T-cell (primary cell): ENCODE data around the gene DAP. TPM values are rescaled to one million over a fixed set of nuclear protein-coding genes. Genes with fewer than 3 reads are reported as not detected.
"Not testable (repeated sequence)": the region's sequence is repeated elsewhere in the genome, so short reads cannot be mapped to it uniquely, and the experiment has no call there.

Experiments used
- ATAC-seq, 4 experiments: fragments of 200-7000 bp in 3 of 4; fragments of 150-1000 bp in 1 of 4; cut with Tn5 transposase; replicated peaks in 1 of 4; 1 replicate in 3 of 4; 2 replicates in 1 of 4; pipeline ENCODE4 v1.10.0; 2021; ENCODE audit warnings: moderate library complexity in 3 of 4, mild to moderate bottlenecking in 2 of 4, moderate number of reproducible peaks in 1 of 4
- CTCF ChIA-PET, 2 donors: fragments of 300-600 bp; sonication (Branson Sonifier 250); formaldehyde crosslinking; loops; one replicate each; lab custom pipeline; 2022; ENCODE audit warnings: antibody characterized with exemption in 2 of 2; lab: Charles Lee
- POLR2A ChIA-PET, 2 donors: fragments of 300-600 bp; sonication (Branson Sonifier 250); formaldehyde crosslinking; loops; one replicate each; lab custom pipeline; 2022; ENCODE audit warnings: antibody characterized with exemption in 2 of 2; lab: Charles Lee
- DNase-seq, 35 experiments: peaks; one replicate each; pipeline versions ENCODE4 v3.0.0 to v3.0.0-alpha.2; 2013 to 2023
- H3K27ac ChIP-seq: one replicate; pipeline ENCODE4 v1.5.1; 2013; ENCODE audit warnings: low read length
- H3K27me3 ChIP-seq, 2 experiments: replicated peaks in 1 of 2; 1 replicate in 1 of 2; 2 replicates in 1 of 2; pipeline versions ENCODE4 v1.6.1 to v1.7.0; 2013; ENCODE audit warnings: low read length in 1 of 2, mixed read lengths in 1 of 2; ENCODE audit not compliant: control insufficient read depth in 2 of 2, insufficient read depth in 2 of 2; ENCODE audit errors: extremely low read depth in 1 of 2
- H3K36me3 ChIP-seq, 2 donors: 1 replicate in 1 of 2; 2 replicates in 1 of 2; pipeline versions ENCODE4 v1.6.1 to v1.7.0; 2013; ENCODE audit warnings: low read length in 1 of 2; ENCODE audit not compliant: control insufficient read depth in 2 of 2, insufficient read depth in 1 of 2; ENCODE audit errors: extremely low read depth in 1 of 2
- H3K4me1 ChIP-seq, 2 experiments: 1 replicate in 1 of 2; 2 replicates in 1 of 2; pipeline versions ENCODE4 v1.6.1 to v1.7.0; 2013; ENCODE audit warnings: low read length in 2 of 2, mixed read lengths in 1 of 2; ENCODE audit not compliant: insufficient read depth in 2 of 2, control insufficient read depth in 1 of 2; ENCODE audit errors: extremely low read depth in 1 of 2
- H3K4me3 ChIP-seq, 2 donors: 1 replicate in 1 of 2; 2 replicates in 1 of 2; pipeline versions ENCODE4 v1.5.1 to v1.7.0; 2013; ENCODE audit warnings: mild to moderate bottlenecking in 2 of 2, low read length in 1 of 2, moderate library complexity in 1 of 2; ENCODE audit not compliant: control insufficient read depth in 1 of 2; ENCODE audit errors: extremely low read depth in 1 of 2
- H3K9me3 ChIP-seq: 2 replicates; pipeline ENCODE4 v1.7.0; 2013
- H3K27ac Mint-ChIP-seq, 2 donors: one replicate each; pipeline ENCODE4 v1.8.0; 2020 to 2021; ENCODE audit warnings: mild to moderate bottlenecking in 2 of 2, mixed read lengths in 2 of 2
- H3K27me3 Mint-ChIP-seq, 2 donors: one replicate each; pipeline ENCODE4 v1.8.0; 2021 to 2022; ENCODE audit warnings: mixed read lengths in 2 of 2
- H3K36me3 Mint-ChIP-seq: one replicate; pipeline ENCODE4 v1.8.0; 2021; ENCODE audit warnings: mixed read lengths
- H3K4me1 Mint-ChIP-seq, 3 donors: one replicate each; pipeline ENCODE4 v1.8.0; 2020 to 2022; ENCODE audit warnings: mixed read lengths in 3 of 3, mild to moderate bottlenecking in 1 of 3
- H3K4me3 Mint-ChIP-seq, 3 donors: one replicate each; pipeline ENCODE4 v1.8.0; 2020 to 2022; ENCODE audit warnings: mild to moderate bottlenecking in 3 of 3, mixed read lengths in 3 of 3, moderate library complexity in 3 of 3
- H3K9me3 Mint-ChIP-seq, 3 donors: one replicate each; pipeline ENCODE4 v1.8.0; 2020 to 2022; ENCODE audit warnings: mixed read lengths in 3 of 3
- WGBS: methylation state at CpG from one replicate; pipeline ENCODE4 v1.1.5; 2013; ENCODE audit warnings: missing lambda C conversion rate; ENCODE audit not compliant: insufficient coverage; 5-methylcytosine and 5-hydroxymethylcytosine counted together
- total RNA-seq, 35 experiments: library from RNA in 6 of 35; stranded (reverse) in 6 of 35; fragments of 120-200 nt in 1 of 35; gene quantifications; one replicate each; pipeline versions ENCODE4 v1.2.1 to v1.2.4 and lab custom pipeline; 2013 to 2026

Gene DAP
- total RNA-seq, 5 donors from 2014 or later (not counting 1 experiment from before 2014, with no cell fraction given) = 34.1 to 43.7 (median 36.3) TPM

DNA sequence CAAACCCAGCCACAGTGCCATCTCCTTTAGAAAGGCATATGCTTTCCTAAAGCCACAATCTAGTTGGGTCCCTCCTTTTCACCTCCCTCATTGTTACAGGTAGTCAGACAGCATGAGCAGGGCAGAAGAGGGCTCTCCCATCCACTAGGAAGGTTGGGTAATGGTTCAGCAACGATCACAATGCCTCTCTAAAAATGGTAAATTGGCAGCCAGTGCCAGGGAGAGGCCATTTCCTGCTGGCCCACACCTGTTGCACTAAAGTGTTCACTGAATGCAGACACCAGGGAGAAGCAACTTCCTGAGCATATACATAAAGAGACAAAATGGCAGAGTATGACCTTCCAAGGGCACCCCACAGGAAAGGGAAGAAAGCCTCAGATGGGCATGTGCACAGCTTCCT is 31.3 kb upstream of the DAP start:
- CTCF ChIA-PET = no interaction called here
- Histone ChIP-seq H3K36me3 (no peaks in the 10 kb centered on the region), H3K9me3 (no peaks in the 10 kb centered on the region), H3K27me3 (peaks cover 0 to 8% of the 10 kb centered on the region in 2 experiments), H3K4me3 (no peak overlapping the region), H3K4me1 (no peaks in the 10 kb centered on the region), H3K27ac (no peak overlapping the region)
- DNase-seq (no peak), ATAC-seq (no peak)
- Mint-ChIP-seq H3K9me3 (no peaks in the 10 kb centered on the region), H3K36me3 (no peaks in the 10 kb centered on the region), H3K4me1 (no peaks in the 10 kb centered on the region), H3K27ac (no peak overlapping the region), H3K4me3 (no peak overlapping the region), H3K27me3 (peaks cover 8 to 10% of the 10 kb centered on the region in 2 donors)
- POLR2A ChIA-PET = no interaction called here
- no CpG with 5 or more reads among the region's 1 CpG for WGBS

DNA sequence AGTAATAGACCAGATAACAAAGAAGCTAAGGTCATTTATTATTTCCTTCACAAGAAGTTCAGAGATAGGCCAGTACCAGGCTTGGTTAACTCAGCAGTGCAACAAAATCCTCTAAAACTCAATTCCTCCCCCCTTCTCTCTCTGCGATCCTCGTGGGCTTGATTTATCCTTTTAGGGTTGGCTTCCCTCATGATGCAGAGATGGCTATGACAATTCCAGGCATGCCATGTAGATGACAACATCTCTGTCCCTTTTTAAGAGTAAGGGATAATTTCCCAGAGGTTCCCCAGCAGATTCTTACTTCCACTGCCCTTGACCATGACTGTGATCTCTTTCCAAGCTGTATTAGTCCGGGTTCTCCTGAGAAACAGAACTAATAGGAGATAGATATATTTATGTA is 28.7 kb upstream of the DAP start:
- POLR2A ChIA-PET = no interaction called here
- H3K4me1 ChIP-seq = peaks cover 0 to 5% of the 10 kb centered on the region in 2 experiments
- peaks cover 6 to 8% (median 8%) of the 10 kb centered on the region in 3 donors for H3K4me1 Mint-ChIP-seq
- CTCF ChIA-PET = no interaction called here
- peaks cover 0 to 7% of the 10 kb centered on the region in 2 experiments for H3K27me3 ChIP-seq
- ATAC-seq (no peak), DNase-seq (no peak)
- no peaks in the 10 kb centered on the region for H3K36me3 Mint-ChIP-seq
- no peaks in the 10 kb centered on the region for H3K36me3 ChIP-seq
- WGBS = no CpG with 5 or more reads among the region's 3 CpGs
- H3K4me3 ChIP-seq = no peak overlapping the region
- peaks cover 0 to 3% of the 10 kb centered on the region in 2 donors for H3K27me3 Mint-ChIP-seq
- H3K27ac ChIP-seq = no peak overlapping the region
- no peak overlapping the region for H3K4me3 Mint-ChIP-seq
- no peaks in the 10 kb centered on the region for H3K9me3 ChIP-seq
- no peak overlapping the region for H3K27ac Mint-ChIP-seq
- H3K9me3 Mint-ChIP-seq = no peaks in the 10 kb centered on the region

DNA sequence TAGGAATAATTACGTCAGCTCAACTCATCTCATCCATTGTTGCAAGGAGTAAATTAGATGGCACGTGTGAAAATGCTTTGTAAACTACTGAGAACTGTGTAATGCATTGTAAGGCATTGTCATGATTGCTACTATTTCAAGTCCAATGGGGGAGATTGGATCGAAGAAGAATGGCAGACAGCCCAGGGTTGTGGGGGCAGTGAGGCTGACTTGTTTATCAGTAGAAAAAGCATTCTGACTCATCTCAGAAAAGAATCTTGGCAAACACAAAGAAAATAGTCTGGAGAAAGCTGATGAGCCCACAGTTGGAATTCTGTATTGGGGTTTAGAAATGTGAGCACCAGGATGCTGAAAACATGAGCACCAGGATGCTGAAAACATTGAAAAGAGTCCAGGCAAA is 28.0 kb upstream of the DAP start:
- H3K27ac Mint-ChIP-seq = no peak overlapping the region
- Histone ChIP-seq H3K36me3 (no peaks in the 10 kb centered on the region), H3K27me3 (peaks cover 0 to 3% of the 10 kb centered on the region in 2 experiments), H3K27ac (no peak overlapping the region), H3K4me3 (no peak overlapping the region), H3K9me3 (no peaks in the 10 kb centered on the region), H3K4me1 (peaks cover 0 to 5% of the 10 kb centered on the region in 2 experiments)
- no peaks in the 10 kb centered on the region for H3K27me3 Mint-ChIP-seq
- peaks cover 6 to 8% (median 8%) of the 10 kb centered on the region in 3 donors for H3K4me1 Mint-ChIP-seq
- ChIA-PET CTCF (no interaction called here), POLR2A (no interaction called here)
- no CpG with 5 or more reads among the region's 3 CpGs for WGBS
- ATAC-seq = no peak
- H3K9me3 Mint-ChIP-seq = no peaks in the 10 kb centered on the region
- H3K4me3 Mint-ChIP-seq = no peak overlapping the region
- DNase-seq = no peak
- no peaks in the 10 kb centered on the region for H3K36me3 Mint-ChIP-seq

DNA sequence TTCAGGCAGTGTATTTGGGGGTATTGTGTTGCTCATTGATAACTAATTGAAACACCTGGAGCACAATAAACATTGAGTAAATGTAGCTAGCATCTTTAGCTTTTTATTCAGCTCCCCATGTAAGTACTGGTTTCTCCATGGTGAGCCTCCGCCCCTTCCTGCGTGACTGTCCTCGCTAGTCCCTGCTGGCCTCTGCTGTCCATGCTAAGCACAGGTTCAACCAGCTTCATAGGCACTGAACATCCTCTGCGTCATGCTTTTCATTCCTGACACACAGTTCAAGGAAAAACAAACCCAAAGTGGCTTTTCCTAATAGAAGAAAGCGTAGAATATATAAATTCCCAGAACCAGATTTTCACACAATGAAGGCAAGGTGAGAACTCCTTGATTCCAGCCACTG is 27.3 kb upstream of the DAP start:
- H3K27me3 Mint-ChIP-seq = no peaks in the 10 kb centered on the region
- CTCF ChIA-PET = no interaction called here
- Histone ChIP-seq H3K4me1 (peaks cover 0 to 5% of the 10 kb centered on the region in 2 experiments), H3K36me3 (no peaks in the 10 kb centered on the region), H3K27ac (no peak overlapping the region), H3K4me3 (no peak overlapping the region), H3K27me3 (peaks cover 0 to 3% of the 10 kb centered on the region in 2 experiments), H3K9me3 (no peaks in the 10 kb centered on the region)
- DNase-seq (no peak), ATAC-seq (no peak)
- H3K4me1 Mint-ChIP-seq = peaks cover 6 to 8% (median 8%) of the 10 kb centered on the region in 3 donors
- WGBS = 92% methylated on average over 5 of the region's 5 CpGs
- H3K27ac Mint-ChIP-seq = no peak overlapping the region
- no peaks in the 10 kb centered on the region for H3K36me3 Mint-ChIP-seq
- H3K4me3 Mint-ChIP-seq = no peak overlapping the region
- POLR2A ChIA-PET = no interaction called here
- H3K9me3 Mint-ChIP-seq = no peaks in the 10 kb centered on the region

DNA sequence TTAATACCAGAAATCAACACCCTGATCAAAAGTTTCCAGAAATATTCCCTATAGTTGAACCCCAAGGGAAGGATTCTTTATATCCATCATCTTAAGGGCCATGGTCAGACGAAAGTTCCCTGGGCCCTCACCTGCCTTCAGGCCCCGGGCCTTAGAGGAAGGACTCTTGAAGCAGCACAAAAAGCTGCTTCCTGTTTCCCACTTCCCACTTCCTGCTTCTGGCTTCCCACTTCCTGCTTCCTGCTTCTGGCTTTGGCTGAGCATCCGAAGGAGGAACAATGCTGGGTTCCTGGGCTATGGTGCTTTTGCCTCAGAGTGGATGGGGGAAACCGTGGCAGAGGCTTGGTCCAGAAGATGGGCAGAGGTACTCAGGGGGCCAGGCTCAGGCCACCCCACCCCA is 25.8 kb upstream of the DAP start:
- no peaks in the 10 kb centered on the region for H3K36me3 Mint-ChIP-seq
- DNase-seq (no peak), ATAC-seq (no peak)
- ChIA-PET CTCF (no interaction called here), POLR2A (no interaction called here)
- peaks cover 0 to under 1% of the 10 kb centered on the region in 2 donors for H3K27me3 Mint-ChIP-seq
- H3K4me3 ChIP-seq = no peak overlapping the region
- no peak overlapping the region for H3K4me3 Mint-ChIP-seq
- H3K9me3 ChIP-seq = no peaks in the 10 kb centered on the region
- H3K4me1 ChIP-seq = peaks cover 0 to 5% of the 10 kb centered on the region in 2 experiments
- no peaks in the 10 kb centered on the region for H3K36me3 ChIP-seq
- no peak overlapping the region for H3K27ac Mint-ChIP-seq
- H3K4me1 Mint-ChIP-seq = peaks cover 6 to 8% (median 8%) of the 10 kb centered on the region in 3 donors
- peaks cover 0 to 3% of the 10 kb centered on the region in 2 experiments for H3K27me3 ChIP-seq
- no peaks in the 10 kb centered on the region for H3K9me3 Mint-ChIP-seq
- no peak overlapping the region for H3K27ac ChIP-seq
- 63% methylated on average over 3 of the region's 4 CpGs for WGBS

DNA sequence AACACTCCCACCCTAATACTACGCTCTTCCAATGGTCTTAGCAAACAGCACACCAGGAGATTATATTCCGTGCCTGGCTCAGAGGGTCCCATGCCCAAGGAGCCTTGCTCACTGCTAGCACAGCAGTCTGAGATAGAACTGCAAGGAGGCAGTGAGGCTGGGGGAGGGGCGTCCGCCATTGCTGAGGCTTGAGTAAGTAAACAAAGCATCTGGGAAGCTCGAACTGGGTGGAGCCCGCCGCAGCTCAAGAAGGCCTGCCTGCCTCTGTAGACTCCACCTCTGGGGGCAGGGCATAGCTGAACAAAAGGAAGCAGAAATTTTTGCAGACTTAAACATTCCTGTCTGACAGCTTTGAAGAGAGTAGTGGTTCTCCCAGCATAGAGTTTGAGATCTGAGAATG is 19.2 kb upstream of the DAP start:
- H3K9me3 Mint-ChIP-seq, H3K4me3 ChIP-seq, POLR2A ChIA-PET, H3K4me1 ChIP-seq, H3K27ac ChIP-seq, H3K36me3 Mint-ChIP-seq, DNase-seq, H3K27ac Mint-ChIP-seq, H3K36me3 ChIP-seq, H3K27me3 ChIP-seq, CTCF ChIA-PET, H3K4me3 Mint-ChIP-seq, H3K4me1 Mint-ChIP-seq, ATAC-seq, H3K9me3 ChIP-seq: not testable (repeated sequence)
- peaks cover 6 to 13% of the 10 kb centered on the region in 2 donors for H3K27me3 Mint-ChIP-seq
- WGBS = 90% methylated on average over 7 of the region's 7 CpGs

DNA sequence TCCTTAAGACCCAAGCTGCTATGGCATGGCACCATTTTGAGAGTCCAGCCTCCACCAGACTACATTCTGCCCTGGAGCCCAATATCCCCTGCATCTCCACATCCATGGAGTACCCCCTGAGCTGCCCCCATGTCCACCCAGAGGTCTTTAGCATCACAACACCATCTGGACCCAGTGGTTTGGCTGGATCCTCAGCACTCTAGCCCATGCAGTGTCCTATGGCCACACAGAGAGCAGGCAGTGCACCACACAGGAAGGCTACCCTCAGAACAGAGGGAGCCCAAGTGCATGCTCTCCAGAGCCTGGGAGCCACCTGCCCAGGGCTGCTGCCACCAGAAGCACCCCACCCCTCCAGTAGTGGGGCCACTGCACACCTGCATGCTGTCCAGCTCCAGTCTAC is 18.6 kb upstream of the DAP start:
- Mint-ChIP-seq H3K27ac (no peak overlapping the region), H3K36me3 (no peaks in the 10 kb centered on the region), H3K9me3 (no peaks in the 10 kb centered on the region), H3K4me3 (no peak overlapping the region), H3K27me3 (peaks cover 6 to 13% of the 10 kb centered on the region in 2 donors), H3K4me1 (no peaks in the 10 kb centered on the region)
- H3K27me3 ChIP-seq = peaks cover 0 to 5% of the 10 kb centered on the region in 2 experiments
- no peaks in the 10 kb centered on the region for H3K9me3 ChIP-seq
- H3K4me1 ChIP-seq = no peaks in the 10 kb centered on the region
- no peaks in the 10 kb centered on the region for H3K36me3 ChIP-seq
- H3K27ac ChIP-seq = no peak overlapping the region
- ChIA-PET CTCF (no interaction called here), POLR2A (no interaction called here)
- no peak overlapping the region for H3K4me3 ChIP-seq
- ATAC-seq (no peak), DNase-seq (no peak)
